Esophagus squamous epithelium (tissue), 4 donors: Measurements from ENCODE around the gene RAD9A.

Experiments
- CTCF ChIP-seq, 6 experiments: fragments of 450-650 bp in 4 of 6; fragments of 200-600 bp in 2 of 6; sonication (generic) in 2 of 6; IDR thresholded peaks; one replicate each; pipeline ENCODE4 v1.5.1; 2016 to 2019; ENCODE audit warnings: antibody characterized with exemption in 6 of 6, mild to moderate bottlenecking in 4 of 6, moderate library complexity in 4 of 6
- POLR2A ChIP-seq, 4 donors: fragments of 450-650 bp; IDR thresholded peaks; one replicate each; pipeline ENCODE4 v1.6.1; 2017; ENCODE audit warnings: antibody characterized with exemption in 4 of 4, mild to moderate bottlenecking in 4 of 4, moderate library complexity in 3 of 4

- TF ChIP-seq CTCF (IDR thresholded peaks at IDR 0.05) (no peak), POLR2A (IDR thresholded peaks at IDR 0.05) (no peak)
Observed at GRCh38 chr11:67410984-67411784, 19.4 kb downstream of the RAD9A start.
